M059J (cell line): ENCODE measurements around the gene NEURL3. TPM values are rescaled to one million over a fixed set of nuclear protein-coding genes. Genes with fewer than 3 reads are reported as not detected.
A peak's percentile ranks its signal among the peaks of the same experiment; 100 is the strongest.

Source experiments
- DNase-seq: peaks from one replicate; pipeline ENCODE4 v3.0.0-alpha.2; 2012; ENCODE audit warnings: low read depth
- total RNA-seq: library from RNA; depleted of rRNA; stranded (reverse); fragments of >200 nt; shearing (Covaris generic); gene quantifications from 2 replicates; pipeline ENCODE4 v1.2.3, GENCODE V29; 2014

The NEURL3 gene
- total RNA-seq, 1 experiment from 2014 or later, result 1.1 TPM

DNA sequence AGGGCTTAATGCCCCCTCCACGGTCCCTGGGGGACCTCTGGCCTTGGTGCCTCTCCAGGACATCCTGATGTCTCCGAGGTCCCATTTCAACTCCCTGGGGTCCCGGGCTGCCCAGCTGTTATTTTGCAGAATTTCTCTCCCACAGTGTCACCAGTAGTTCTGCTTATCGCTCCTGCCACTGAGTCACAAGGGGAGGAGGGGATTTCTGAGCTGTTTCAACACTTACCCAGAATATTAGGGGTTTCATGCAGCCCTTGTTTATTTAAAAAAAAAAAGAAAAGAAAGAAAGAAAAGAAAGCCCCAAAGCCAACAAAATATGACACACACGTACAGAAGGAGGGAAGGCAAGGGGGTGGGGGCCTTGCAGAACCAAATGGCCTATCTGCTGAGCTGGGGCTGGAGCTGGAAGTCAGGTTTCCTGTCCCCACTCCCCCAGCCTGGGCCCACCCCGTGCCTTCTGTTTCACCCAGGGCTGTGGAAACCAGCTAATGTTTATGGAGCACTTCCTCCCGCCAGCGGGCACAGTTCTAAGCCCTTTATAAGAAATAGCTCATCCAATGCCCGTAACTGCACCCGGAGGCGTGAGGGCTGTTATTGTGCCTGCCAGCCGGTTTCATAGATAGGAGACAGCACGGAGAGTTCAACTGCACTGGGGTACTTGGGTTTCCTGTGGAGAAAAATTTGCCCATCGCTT lies 23.0 kb upstream of the NEURL3 start:
- DNase-seq, result peak; percentile 68

DNA sequence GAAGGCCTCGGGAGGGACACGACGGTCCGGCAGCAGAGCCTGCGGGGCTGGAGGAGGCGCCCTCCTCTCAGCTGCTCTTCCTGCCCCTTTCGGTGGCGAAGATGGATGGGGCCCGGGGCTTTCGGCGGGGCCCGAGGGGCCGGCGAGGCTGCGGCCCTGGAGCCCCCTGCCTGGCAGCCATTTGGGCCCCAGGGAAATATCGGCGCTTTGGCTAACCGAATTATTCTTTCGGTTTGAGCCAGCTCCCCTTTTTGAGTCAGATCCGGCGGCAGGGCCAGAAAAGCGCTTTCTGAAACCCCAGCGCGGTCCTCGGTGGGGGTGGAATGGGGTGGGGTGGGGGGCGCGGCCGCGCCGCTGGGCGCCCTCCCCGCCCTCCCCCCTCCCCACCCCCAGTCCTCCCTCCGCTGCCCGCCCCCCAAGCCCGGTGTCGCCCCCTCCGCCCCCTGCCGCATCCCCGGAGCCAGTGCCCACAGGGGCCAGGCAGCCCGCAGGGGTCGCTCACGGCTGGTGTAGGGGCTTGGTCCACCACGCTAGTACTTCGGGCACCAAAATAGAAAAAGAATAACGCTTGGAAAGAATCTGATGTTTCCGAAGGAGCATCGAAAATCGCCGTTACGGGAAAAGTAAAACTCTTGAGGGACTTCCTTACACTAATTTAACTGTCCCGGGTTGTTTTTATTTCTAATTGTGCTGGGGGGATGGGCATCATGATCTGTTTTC lies 22.3 kb upstream of the NEURL3 start:
- DNase-seq, result peak; percentile 26

- DNase-seq, result no peak
These were observed 21.6 kb upstream of the NEURL3 start for GRCh38 chr2:96526615-96527285.

DNA sequence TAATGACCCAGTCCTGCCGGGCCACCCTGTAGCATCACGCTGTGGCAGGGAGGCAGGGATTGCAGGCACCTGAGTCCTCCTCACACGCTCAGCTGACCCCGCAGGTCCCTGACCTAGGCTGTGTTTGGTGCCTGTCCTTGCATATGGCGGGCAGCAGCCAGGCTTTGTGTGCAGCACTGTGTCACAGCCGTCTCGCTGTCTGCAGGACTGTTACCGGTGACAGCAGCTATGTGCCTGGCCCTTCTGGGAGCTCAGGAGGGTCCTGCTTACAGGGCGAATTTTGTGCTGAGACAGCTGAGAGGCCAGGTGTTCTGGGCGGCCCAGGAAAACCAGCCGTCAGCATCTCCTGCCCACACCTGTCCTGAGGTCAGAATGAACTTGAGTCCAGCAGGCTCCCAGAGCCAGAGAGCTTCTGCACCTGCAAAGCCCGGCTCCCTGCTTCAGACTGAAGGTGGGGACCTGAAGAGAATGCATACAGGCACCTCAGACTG lies 21.0 kb upstream of the NEURL3 start:
- no peak for DNase-seq

GRCh38 chr2:96525211-96525507 lies 20.0 kb upstream of the NEURL3 start:
- no peak for DNase-seq

DNA sequence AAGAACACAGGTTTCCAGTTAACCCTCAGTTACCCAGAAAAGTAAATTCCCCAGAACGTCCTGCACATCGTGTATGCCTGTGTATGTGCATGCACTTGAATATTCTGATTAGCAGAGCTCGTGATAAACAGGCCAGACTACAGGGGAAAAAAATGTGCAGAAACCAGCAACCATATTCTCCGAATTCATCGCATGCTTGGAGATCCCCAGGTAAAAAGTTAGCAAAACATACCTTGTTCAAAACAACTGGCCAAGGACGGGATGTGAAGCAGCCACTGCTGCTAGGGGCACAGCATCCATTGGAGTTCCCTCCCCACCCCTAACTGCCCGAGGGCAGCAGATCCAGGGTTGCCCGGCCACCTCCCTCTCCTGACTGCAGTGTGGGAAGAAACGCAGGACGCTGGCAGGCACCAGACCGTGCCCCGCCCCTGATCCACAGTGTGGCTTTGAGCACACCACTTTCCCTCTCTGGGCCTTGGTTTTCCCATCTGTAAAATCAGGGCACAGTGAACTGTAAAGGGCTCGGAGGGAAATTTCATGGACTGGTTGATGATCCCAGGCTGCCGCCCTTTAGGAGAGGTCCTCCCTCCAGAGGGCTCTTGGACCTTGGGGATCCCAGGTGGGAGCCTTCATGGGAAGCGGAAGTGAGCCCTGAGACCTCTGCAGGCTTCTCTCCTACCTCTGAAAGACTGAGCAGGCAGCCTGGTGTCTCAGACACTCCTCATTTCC lies 19.5 kb upstream of the NEURL3 start:
- DNase-seq, result no peak

DNA sequence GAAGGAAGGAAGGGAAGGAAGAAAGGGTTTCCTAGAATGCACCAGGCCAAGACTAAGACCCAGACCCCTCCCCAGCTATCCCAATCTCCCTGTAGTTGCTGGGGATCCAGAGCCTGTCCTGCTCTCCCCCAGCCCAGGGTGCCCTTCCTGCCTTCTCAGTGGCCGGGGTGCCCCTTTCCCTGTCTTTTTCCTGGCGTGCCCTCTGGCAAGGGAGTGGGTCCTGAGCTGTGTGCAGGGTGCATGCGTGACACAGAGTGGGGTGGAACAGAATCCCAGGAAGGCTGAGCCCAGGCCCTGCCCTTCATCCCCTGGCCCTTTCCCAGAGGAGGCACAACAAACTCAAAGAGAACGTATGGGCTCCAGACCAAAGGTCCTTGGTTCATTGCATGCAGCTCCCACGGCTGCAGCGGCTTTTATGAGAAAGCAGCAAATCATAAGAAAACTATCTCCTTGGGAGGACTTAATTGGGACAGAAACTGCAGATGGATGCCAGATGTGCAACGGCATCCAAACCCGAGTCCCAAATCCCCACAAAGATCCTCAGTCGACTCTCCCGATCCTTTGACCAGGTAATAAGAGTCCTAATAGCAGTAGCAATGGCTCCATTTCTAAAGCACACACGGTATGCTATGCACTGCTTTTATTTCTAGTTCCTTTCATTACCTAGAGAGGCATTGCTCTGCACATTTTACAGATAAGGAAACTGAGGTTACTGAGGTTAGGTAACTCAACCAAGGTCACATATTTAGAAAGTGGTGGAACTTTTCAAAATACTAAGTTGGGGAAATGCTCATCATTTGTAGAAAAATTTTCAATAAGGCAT lies 18.7 kb upstream of the NEURL3 start:
- DNase-seq, result no peak

- DNase-seq, result no peak
These were observed 17.4 kb upstream of the NEURL3 start for GRCh38 chr2:96522304-96523203.

DNA sequence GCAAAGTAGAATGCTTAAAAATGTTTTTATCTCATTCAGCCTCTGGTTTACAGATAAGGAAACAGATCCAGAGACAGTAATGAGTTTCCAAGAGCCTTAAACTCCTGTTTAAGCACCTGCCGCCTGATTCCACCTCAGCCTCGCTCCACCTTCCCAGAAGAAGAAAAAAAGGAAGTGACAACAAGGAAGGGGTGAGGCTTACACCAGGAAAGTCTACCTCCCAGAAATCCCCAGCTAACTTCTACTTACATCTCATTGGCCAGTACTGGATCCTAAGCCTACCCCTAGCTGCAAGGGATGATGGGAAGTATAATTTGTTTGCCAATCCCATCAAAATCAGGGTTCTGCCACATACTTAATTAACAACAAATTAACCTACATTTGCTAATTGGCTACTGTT lies 16.1 kb upstream of the NEURL3 start:
- no peak for DNase-seq

DNA sequence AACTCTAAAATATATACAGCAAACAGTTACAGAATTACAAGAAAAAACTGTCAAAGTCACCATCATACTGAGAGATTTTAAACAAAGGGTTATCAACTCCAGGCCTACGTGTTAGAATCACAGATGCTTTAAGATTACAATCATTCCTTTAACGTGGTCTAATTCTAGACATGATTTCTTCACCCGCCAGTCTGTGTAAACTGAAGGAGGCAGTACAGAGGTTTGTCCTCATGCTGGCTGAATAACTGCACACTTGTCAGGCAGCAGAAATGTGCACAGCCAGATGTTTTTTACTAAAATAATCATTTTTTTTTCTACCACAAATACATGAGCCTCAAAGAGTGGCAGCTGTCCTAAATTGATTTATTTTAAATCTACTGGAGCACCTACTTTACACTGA lies 15.5 kb upstream of the NEURL3 start:
- DNase-seq, result no peak

DNA sequence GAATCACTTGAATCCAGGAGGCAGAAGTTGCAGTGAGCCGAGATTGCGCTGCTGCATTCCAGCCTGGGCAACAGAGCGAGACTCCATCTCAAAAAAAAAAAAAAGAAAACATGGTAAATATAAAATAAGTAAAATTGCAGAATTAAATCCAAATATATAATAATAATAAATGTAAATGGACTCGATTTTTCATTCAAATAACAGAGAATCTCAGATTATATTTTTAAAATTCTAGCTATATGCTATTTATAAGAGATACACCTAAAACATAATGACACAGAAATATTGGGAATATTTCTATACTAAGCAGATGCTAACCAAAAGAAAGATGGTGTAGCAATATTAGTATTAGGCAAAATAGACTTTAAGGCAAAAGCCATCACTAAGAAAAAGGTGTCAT lies 15.1 kb upstream of the NEURL3 start:
- no peak for DNase-seq

DNA sequence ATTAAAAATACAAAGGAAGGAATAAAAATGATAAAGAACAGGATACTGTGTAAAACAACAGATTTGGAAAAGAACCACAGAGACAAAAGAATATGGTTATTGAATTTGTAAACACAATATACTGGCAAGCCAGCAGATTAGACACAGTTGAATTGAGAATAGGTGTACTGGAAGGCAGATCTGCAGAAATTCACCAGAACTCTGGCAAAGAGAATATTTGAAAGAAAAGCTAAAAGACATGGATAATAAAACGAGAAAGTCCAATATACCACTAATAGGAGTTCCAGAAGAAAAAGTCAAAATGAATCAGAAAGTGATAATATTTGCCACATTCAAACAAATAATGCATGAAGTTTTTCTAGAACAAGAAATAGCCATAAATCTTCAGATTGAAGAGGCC lies 11.9 kb upstream of the NEURL3 start:
- DNase-seq, result no peak

GRCh38 chr2:96514521-96514920 lies 9.4 kb upstream of the NEURL3 start:
- no peak for DNase-seq

- no peak for DNase-seq
These were observed 7.2 kb upstream of the NEURL3 start for GRCh38 chr2:96512341-96512740.

GRCh38 chr2:96511851-96512250 lies 6.7 kb upstream of the NEURL3 start:
- no peak for DNase-seq

GRCh38 chr2:96510931-96511595 lies 5.9 kb upstream of the NEURL3 start:
- no peak for DNase-seq

GRCh38 chr2:96509847-96510230 lies 4.7 kb upstream of the NEURL3 start:
- DNase-seq, result no peak

DNA sequence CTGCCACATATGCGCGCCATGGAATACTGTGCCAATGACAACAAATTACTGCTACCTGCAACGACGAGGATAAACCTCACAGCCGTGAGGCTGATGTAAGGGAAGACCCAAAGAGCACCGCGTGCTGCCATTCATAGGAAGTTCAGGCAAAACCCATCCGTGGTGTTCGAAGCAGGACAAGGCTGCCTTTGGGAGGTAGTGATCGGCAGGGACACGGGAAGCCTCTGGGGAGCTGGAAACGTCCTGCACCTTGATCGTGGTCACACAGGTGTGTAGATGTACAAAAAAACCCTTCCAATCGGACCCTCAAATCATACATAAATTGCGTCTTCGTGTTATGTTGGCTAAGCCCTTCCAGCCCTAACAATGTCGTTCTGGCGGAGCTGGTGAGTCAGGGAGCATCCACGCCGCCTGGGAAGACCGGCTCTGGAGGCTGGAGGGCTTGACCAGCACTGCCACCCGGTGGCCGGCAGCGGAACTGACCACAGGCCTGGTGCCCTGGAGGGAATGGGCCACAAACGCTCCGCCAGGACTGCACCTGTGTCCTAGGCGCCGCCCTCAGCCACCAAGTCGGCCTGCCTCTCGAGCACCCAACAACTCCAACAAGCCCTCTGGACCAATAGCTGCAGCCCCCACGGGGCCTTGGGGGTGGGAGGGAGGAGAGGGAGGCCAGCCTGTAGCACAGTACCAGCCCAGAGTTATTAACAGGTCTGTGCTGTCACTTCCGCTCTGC lies 4.1 kb upstream of the NEURL3 start:
- peak; percentile 83 for DNase-seq

- no peak for DNase-seq
These were observed 3.5 kb upstream of the NEURL3 start for GRCh38 chr2:96508521-96509113.
